ENCODE data around the gene DHX8.
"Not testable (repeated sequence)": the region's sequence is repeated elsewhere in the genome, so short reads cannot be mapped to it uniquely, and the experiment has no call there.

DHX8 gene

GRCh38 chr17:43475494-43476089 lies 8.2 kb upstream of the DHX8 start:
- no peak for DNase-seq (ENCODE audit: low read depth)
- no peak overlapping the region for H3K4me3 ChIP-seq (ENCODE audit: low read length)
- no peak for TF ChIP-seq CTCF (conservative IDR thresholded peaks at IDR 0.05; ENCODE audit: low read length)

- DNase-seq (ENCODE audit: low read depth); H3K4me3 ChIP-seq (ENCODE audit: low read length): not testable (repeated sequence)
Measured at GRCh38 chr17:43476306-43476705, 7.5 kb upstream of the DHX8 start.

- peak; percentile 71 for DNase-seq (ENCODE audit: low read depth)
- no peak for TF ChIP-seq CTCF (conservative IDR thresholded peaks at IDR 0.05; ENCODE audit: low read length)
Measured at GRCh38 chr17:43477832-43478634, 5.7 kb upstream of the DHX8 start.

GRCh38 chr17:43479948-43480347 lies 3.8 kb upstream of the DHX8 start:
- no peak for DNase-seq (ENCODE audit: low read depth)
- TF ChIP-seq CTCF (conservative IDR thresholded peaks at IDR 0.05; ENCODE audit: low read length) = no peak
- H3K4me3 ChIP-seq (ENCODE audit: low read length) = no peak overlapping the region

More at GRCh38 chr17:43477832-43478634, 5.7 kb upstream of the DHX8 start:
- no peak overlapping the region for H3K4me3 ChIP-seq (ENCODE audit: low read length)

GRCh38 chr17:43482103-43483012 lies 1.4 kb upstream of the DHX8 start:
- DNase-seq (ENCODE audit: low read depth) = no peak
- H3K4me3 ChIP-seq (ENCODE audit: low read length) = no peak overlapping the region
- no peak for TF ChIP-seq CTCF (conservative IDR thresholded peaks at IDR 0.05; ENCODE audit: low read length)

- DNase-seq (ENCODE audit: low read depth) = no peak
- no peak overlapping the region for H3K4me3 ChIP-seq (ENCODE audit: low read length)
- TF ChIP-seq CTCF (conservative IDR thresholded peaks at IDR 0.05; ENCODE audit: low read length) = no peak
Measured at GRCh38 chr17:43490621-43491020, 6.8 kb downstream of the DHX8 start.

GRCh38 chr17:43509440-43509839 lies 25.7 kb downstream of the DHX8 start:
- not testable (repeated sequence) for H3K4me3 ChIP-seq (ENCODE audit: low read length)

GRCh38 chr17:43511199-43511598 lies 27.4 kb downstream of the DHX8 start:
- DNase-seq (ENCODE audit: low read depth); H3K4me3 ChIP-seq (ENCODE audit: low read length): not testable (repeated sequence)

More at GRCh38 chr17:43509440-43509839, 25.7 kb downstream of the DHX8 start:
- DNase-seq (ENCODE audit: low read depth) = not testable (repeated sequence)
